ENCODE data around the gene EPB41L4A. TPM values are rescaled to one million over a fixed set of nuclear protein-coding genes. Genes with fewer than 3 reads are reported as not detected.

Gene EPB41L4A
- total RNA-seq, 1 donor from 2014 or later: 27.5 TPM

- TF ChIP-seq POLR2AphosphoS5 (IDR thresholded peaks at IDR 0.05; ENCODE audit: insufficient read depth in 1 of 2, low read depth in 1 of 2): no peak
- no peak for TF ChIP-seq CTCF (IDR thresholded peaks at IDR 0.05)
- TF ChIP-seq POLR2A (IDR thresholded peaks at IDR 0.05): no peak
- H3K27me3 ChIP-seq: no peaks in the 10 kb centered on the region
- no peak overlapping the region for H3K4me3 ChIP-seq
- H3K9me3 ChIP-seq: no peaks in the 10 kb centered on the region
- DNase-seq (ENCODE audit: extremely low spot score in 2 of 2): no peak
- no peaks in the 10 kb centered on the region for H3K36me3 ChIP-seq
- intact Hi-C loops (cut with DNase I): no loop called here
- no peak overlapping the region for H3K27ac ChIP-seq
- H3K4me1 ChIP-seq: peaks cover 2% of the 10 kb centered on the region
These were observed 264.0 kb downstream of the EPB41L4A start for GRCh38 chr5:112154940-112155686.

DNA sequence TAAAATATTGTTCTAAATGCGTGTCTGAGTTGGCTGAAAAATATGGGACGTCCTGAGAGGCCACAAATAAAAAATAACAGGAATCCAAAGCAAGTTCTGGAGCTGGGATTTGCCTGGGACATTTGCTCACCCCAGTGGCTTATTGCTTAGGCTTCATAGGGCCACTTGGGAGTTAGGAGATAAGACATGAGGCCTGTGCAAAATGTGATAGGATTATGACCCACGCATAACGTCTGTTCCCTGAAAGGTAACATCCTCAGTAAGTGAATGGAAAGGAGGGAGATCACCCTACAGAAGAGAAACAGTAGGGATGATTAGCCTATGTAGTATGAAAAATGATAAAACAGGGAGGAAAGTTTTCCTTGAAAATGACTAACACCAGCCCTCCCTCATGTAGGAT, 269.4 kb downstream of the EPB41L4A start:
- H3K36me3 ChIP-seq: no peaks in the 10 kb centered on the region
- DNase-seq (ENCODE audit: extremely low spot score in 2 of 2): no peak
- no peaks in the 10 kb centered on the region for H3K9me3 ChIP-seq

GRCh38 chr5:112146323-112147226, 272.5 kb downstream of the EPB41L4A start:
- no peaks in the 10 kb centered on the region for H3K27me3 ChIP-seq
- no peaks in the 10 kb centered on the region for H3K9me3 ChIP-seq
- intact Hi-C loops (cut with DNase I): no loop called here
- TF ChIP-seq POLR2AphosphoS5 (IDR thresholded peaks at IDR 0.05; ENCODE audit: insufficient read depth in 1 of 2, low read depth in 1 of 2) (peak in 1 of 2 donors; percentile 42), POLR2A (IDR thresholded peaks at IDR 0.05) (no peak), CTCF (IDR thresholded peaks at IDR 0.05) (peak; percentile 63 to 87 (median 67))
- DNase-seq (ENCODE audit: extremely low spot score in 2 of 2): no peak
- no peaks in the 10 kb centered on the region for H3K36me3 ChIP-seq
- H3K27ac ChIP-seq: no peak overlapping the region
- H3K4me1 ChIP-seq: no peaks in the 10 kb centered on the region
- no peak overlapping the region for H3K4me3 ChIP-seq

More for the DNA sequence above, 269.4 kb downstream of the EPB41L4A start:
- no peak overlapping the region for H3K4me3 ChIP-seq
- no peaks in the 10 kb centered on the region for H3K4me1 ChIP-seq
- TF ChIP-seq POLR2AphosphoS5 (IDR thresholded peaks at IDR 0.05; ENCODE audit: insufficient read depth in 1 of 2, low read depth in 1 of 2) (no peak), CTCF (IDR thresholded peaks at IDR 0.05) (no peak), POLR2A (IDR thresholded peaks at IDR 0.05) (no peak)
- no peak overlapping the region for H3K27ac ChIP-seq
- no peaks in the 10 kb centered on the region for H3K27me3 ChIP-seq
- intact Hi-C loops (cut with DNase I): no loop called here

DNA sequence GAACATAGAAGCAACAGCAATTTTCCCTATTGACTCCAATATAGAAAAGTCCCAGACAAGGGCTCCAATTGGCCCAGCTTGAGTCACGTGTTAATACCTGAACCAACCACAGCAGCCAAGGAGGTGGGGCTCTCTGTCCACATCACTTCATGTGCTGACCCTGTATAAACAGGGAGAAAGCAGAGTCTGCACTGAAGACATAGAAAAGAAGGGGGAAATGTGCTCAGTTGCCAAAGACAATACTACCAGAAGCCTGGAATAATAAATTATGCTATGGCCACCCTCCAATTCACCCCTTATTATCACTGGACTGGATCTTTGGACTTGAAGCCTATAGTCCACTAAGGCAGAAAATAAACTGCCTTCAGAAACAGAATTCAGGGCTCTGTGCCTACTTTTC, 275.4 kb downstream of the EPB41L4A start:
- no peak for TF ChIP-seq CTCF (IDR thresholded peaks at IDR 0.05)
- no peak for TF ChIP-seq POLR2A (IDR thresholded peaks at IDR 0.05)
- TF ChIP-seq POLR2AphosphoS5 (IDR thresholded peaks at IDR 0.05; ENCODE audit: insufficient read depth in 1 of 2, low read depth in 1 of 2): no peak
- no peak for DNase-seq (ENCODE audit: extremely low spot score in 2 of 2)
- intact Hi-C loops (cut with DNase I): no loop called here
- Histone ChIP-seq H3K4me1 (no peaks in the 10 kb centered on the region), H3K27ac (no peak overlapping the region), H3K9me3 (no peaks in the 10 kb centered on the region), H3K36me3 (no peaks in the 10 kb centered on the region), H3K27me3 (no peaks in the 10 kb centered on the region), H3K4me3 (no peak overlapping the region)
